SK-N-DZ (cell line): ENCODE measurements around the gene SPTBN1.

Experiments used
- DNase-seq: peaks from one replicate; pipeline ENCODE4 v3.0.0-alpha.2; 2015; ENCODE audit warnings: low spot score

Gene SPTBN1

GRCh38 chr2:54434229-54434628 is 21.9 kb upstream of the SPTBN1 start:
- no peak for DNase-seq

DNA sequence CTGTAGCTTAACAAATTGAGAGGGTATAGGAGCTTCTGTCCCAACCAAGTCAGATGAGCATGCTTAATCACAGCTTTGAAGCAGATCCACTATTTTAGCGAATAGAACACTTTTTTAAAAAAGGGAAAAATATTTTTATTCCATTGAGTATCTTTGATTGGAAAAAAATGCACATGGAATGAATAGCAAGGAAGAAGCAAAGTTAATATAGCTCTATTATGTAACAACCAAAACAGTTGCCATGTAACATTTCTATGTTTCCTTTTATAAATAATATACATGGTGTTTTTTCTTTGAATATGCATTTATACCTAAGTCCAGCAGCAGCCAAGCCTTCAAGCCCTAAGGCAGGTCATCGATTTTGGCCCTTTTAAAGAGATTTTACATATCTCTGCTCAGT is 21.4 kb upstream of the SPTBN1 start:
- DNase-seq: no peak

GRCh38 chr2:54435325-54436226 is 20.6 kb upstream of the SPTBN1 start:
- DNase-seq: no peak

DNA sequence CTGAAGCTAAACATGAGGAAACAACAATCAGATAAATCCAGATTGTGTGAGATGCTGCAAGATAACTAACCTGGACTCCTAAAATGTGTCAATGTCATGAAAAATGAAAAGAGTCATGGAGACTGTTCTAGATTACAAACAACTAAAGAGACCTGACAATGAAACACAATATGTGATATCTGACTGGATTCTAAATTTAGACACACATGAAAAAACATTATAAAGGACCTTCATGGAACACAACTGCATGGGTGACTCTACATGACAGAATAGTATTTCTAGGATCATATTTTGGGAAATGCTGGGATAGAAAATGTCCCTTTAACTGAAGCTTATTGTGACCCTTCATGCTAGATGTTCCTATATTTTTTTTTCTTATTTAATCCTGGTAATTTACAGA is 18.5 kb upstream of the SPTBN1 start:
- DNase-seq: no peak

- no peak for DNase-seq
Observed at GRCh38 chr2:54438271-54438670, 17.9 kb upstream of the SPTBN1 start.

GRCh38 chr2:54439582-54439981 is 16.5 kb upstream of the SPTBN1 start:
- DNase-seq: no peak

DNA sequence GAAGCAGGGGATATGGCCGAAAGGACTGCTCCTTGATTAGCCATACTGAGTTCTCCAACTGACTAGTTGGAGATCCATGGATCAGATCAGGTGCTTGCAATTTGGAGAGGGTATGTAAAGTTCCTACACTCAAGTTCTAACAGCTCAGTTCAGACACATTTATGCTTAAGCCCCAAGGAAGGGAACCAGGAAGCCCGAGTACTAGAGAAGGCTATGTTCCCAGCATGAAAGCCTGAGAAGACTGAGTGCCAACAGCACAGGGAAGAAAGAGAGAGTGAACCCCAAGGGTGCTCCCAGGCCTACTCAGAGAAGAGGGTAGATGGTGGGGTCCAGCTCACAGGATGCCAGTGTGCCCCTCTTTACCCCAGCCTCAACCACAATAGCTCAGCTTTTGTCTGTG is 16.1 kb upstream of the SPTBN1 start:
- DNase-seq: no peak

- no peak for DNase-seq
Observed at GRCh38 chr2:54444503-54444902, 11.6 kb upstream of the SPTBN1 start.

DNA sequence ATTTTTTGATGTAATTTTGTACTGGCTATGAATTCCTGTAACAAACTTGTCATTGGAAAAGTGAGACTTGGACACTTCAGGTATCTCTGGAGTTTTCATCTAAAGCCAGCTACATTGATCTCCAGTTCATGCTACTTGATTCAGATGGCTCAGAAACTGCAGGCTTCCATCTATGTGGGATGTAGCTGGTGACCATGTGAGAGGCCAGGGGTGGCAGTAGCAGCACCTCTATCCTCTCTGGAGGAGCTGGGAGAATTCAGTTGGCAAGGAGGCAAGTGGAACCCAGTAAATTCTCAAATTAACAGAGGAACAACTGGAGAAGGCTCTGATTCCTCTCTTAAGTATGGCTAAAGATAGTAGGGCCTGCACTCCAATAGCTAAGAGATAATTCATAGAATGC is 10.0 kb upstream of the SPTBN1 start:
- DNase-seq: no peak

DNA sequence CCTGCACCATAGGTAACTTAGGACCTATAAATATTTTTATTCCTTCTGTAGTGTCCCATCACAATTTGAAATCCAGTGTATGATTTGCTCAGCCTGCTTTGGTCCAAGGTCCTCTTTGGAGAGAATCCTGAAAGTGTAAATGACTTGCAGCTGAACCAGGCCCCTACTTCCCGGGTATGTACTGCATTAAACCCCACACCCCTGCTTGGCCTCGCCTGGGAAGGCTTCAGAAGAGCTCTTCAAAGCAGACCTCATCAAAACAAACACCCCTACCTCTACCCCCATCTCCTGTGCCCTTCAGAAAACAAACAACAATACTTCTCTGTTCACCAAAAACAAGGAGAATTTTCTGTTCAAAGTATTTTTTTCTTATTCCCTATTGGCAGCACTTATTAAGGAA is 9.5 kb upstream of the SPTBN1 start:
- DNase-seq: no peak

DNA sequence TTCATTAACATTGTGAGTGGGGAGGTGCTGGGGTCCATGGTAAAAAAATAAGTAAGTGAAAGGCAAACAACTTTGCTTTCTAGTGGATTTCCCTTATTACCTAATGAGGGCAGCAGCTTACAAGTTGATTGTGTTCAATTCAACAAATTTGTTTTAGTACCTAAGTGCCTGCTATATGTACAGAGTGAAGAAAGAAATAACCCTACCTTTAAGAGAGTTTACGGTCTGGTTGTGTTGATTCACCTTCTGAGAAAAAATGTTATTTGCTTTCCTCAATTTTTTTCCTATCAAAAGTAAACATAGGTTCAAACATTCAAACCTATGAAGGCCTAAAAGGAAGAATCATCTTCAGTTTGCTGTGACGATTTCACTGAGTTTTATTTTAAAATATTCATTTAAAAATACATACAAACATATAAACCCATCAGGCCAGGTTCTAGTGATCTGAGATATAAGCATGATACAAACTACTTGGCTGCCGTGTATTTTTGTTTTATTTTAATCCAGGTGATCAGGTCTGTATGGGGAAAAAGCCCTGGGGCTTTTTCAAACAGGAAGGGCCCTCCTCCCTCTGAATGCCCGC is 1.5 kb upstream of the SPTBN1 start:
- DNase-seq: no peak

DNA sequence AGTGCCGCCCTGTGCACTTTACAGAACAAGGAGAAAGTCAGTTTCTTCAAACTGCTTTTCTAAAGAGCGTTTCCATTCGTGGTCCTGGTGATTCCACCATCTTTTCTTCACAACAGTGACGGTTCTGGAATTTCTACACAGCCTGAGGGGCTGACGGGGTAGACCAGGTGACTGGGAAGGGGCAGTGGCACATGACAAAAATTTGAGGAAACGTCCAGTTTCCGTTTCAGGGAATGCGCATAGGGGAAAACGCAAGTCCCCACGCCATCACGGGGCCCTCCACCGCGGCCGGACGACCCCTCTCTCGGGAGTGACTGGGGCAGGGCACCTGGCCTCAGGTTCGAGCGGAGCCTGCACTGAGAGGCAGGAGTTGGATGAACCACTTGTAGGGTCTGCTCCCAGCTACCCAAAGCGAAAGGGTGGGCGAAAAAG is 980 bp upstream of the SPTBN1 start:
- no peak for DNase-seq

GRCh38 chr2:54456362-54456611 is 160 bp downstream of the SPTBN1 start:
- no peak for DNase-seq

- DNase-seq: peak; percentile 41
Observed at GRCh38 chr2:54456612-54457322, 640 bp downstream of the SPTBN1 start.

DNA sequence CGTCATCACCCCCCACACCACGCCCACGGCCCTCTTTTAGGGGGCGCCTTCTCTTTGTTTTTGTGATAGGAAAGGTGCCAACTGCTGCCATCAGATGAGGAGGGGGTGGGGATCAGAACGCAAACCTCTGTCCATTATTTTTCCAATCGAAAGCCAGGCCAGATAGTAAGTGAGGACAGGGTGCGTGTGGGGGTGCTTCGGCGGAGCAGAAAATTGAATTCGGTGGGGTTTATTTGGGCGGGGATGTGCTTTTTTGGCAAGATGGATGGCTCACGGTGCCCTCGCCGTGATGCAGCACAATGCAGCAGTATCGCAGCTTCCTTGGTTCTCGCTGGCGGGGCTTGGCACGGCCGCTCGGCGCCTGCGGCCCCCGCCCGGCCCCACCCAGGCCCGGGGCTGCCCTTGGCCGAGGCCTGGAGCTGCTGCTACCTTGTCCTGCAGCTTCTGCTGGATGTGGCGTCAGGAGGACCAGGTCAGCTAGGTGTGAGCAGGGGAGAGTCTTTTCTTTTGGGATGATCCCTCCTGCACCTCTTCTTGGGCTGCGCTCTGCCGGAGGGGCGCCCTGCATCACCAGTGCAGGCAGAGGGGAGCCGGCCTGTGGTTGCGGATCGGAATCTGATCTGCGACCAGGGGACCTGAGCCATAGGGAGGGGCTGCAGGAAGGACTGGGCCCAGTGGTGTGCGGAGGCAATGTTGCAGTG is 1.3 kb downstream of the SPTBN1 start:
- peak; percentile 64 for DNase-seq

GRCh38 chr2:54459037-54459441 is 2.9 kb downstream of the SPTBN1 start:
- no peak for DNase-seq

- DNase-seq: no peak
Observed at GRCh38 chr2:54461261-54461660, 5.1 kb downstream of the SPTBN1 start.

- no peak for DNase-seq
Observed at GRCh38 chr2:54464341-54464740, 8.2 kb downstream of the SPTBN1 start.

GRCh38 chr2:54465143-54465542 is 9.0 kb downstream of the SPTBN1 start:
- DNase-seq: no peak

DNA sequence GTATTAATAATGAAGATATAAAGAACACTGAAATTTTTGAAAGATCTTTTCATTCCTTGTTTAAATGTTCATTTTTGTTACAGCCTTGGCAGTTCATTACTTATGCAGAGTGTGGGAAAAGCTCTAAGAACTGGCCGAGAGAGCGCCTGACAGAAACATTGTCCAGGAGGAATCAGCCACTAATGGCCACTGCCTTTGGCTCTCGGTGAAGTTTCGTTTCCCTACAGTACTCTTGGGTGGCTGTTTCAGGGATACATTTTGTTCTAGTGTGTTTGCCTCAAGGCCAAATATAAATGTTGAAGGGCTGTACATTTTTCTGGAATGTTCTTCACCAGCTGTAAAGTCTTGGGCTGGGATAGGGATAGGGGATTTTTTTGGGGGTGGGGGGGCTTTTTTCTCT is 10.7 kb downstream of the SPTBN1 start:
- DNase-seq: no peak

- no peak for DNase-seq
Observed at GRCh38 chr2:54468673-54469072, 12.5 kb downstream of the SPTBN1 start.

DNA sequence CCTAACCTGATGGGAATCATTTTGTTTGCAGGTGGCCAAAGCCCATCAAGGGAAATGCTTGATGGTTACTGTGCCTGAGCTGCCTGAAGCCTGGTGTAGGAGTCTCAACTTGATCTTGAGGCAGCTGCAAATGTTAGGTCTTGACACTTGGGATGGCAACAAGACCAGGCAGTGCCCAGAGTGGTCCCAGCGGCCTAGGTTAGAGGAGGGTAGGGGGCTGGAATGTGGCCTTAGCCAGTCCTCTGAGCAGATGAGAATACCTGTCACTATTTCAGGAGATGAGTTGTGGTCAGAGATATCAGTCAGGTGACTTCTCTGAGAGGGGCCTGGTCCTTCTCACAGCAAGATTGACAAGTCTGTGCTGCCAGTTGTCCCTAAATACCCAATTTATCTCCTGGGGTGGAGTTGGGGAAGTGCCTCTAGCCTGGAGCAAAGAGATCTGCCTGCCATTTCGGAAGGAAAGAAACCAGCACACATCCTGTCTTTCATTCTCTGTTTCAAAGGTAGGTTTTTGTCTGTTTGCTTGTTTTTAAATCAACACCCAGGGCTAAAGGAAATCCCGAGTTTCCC is 13.4 kb downstream of the SPTBN1 start:
- peak; percentile 51 for DNase-seq
